ENCODE results near the gene DGKD.

Gene DGKD

GRCh38 chr2:233460726-233461441, 106.6 kb downstream of the DGKD start:
- DNase-seq (ENCODE audit: low read depth), result no peak

GRCh38 chr2:233461481-233461891, 107.2 kb downstream of the DGKD start:
- no peak for DNase-seq (ENCODE audit: low read depth)

GRCh38 chr2:233462202-233462785, 108.0 kb downstream of the DGKD start:
- DNase-seq (ENCODE audit: low read depth), result no peak

- DNase-seq (ENCODE audit: low read depth), result no peak
Observed at GRCh38 chr2:233462826-233463470, 108.7 kb downstream of the DGKD start.

- no peak for DNase-seq (ENCODE audit: low read depth)
Observed at GRCh38 chr2:233463586-233463985, 109.3 kb downstream of the DGKD start.

GRCh38 chr2:233464056-233464455, 109.8 kb downstream of the DGKD start:
- DNase-seq (ENCODE audit: low read depth), result no peak

GRCh38 chr2:233464531-233465240, 110.4 kb downstream of the DGKD start:
- DNase-seq (ENCODE audit: low read depth), result no peak

- DNase-seq (ENCODE audit: low read depth), result no peak
Observed at GRCh38 chr2:233466991-233467603, 112.8 kb downstream of the DGKD start.

- DNase-seq (ENCODE audit: low read depth), result no peak
Observed at GRCh38 chr2:233468047-233468740, 113.9 kb downstream of the DGKD start.

- no peak for DNase-seq (ENCODE audit: low read depth)
Observed at GRCh38 chr2:233468741-233469110, 114.4 kb downstream of the DGKD start.

GRCh38 chr2:233469261-233470010, 115.1 kb downstream of the DGKD start:
- DNase-seq (ENCODE audit: low read depth), result no peak

GRCh38 chr2:233470011-233470687, 115.9 kb downstream of the DGKD start:
- no peak for DNase-seq (ENCODE audit: low read depth)

GRCh38 chr2:233470839-233471238, 116.5 kb downstream of the DGKD start:
- no peak for DNase-seq (ENCODE audit: low read depth)

- no peak for DNase-seq (ENCODE audit: low read depth)
Observed at GRCh38 chr2:233471291-233472035, 117.2 kb downstream of the DGKD start.

GRCh38 chr2:233473386-233473791, 119.1 kb downstream of the DGKD start:
- no peak for DNase-seq (ENCODE audit: low read depth)

GRCh38 chr2:233473878-233474277, 119.6 kb downstream of the DGKD start:
- DNase-seq (ENCODE audit: low read depth), result no peak

GRCh38 chr2:233474308-233475160, 120.2 kb downstream of the DGKD start:
- no peak for DNase-seq (ENCODE audit: low read depth)

- DNase-seq (ENCODE audit: low read depth), result no peak
Observed at GRCh38 chr2:233476063-233476410, 121.7 kb downstream of the DGKD start.
